Middle frontal gyrus (tissue), 1 donor: Measurements from ENCODE around the gene SPTBN1.

Source experiments
- DNase-seq: peaks from one replicate; pipeline ENCODE4 v3.0.0-alpha.2; 2015; ENCODE audit warnings: low spot score; ENCODE audit errors: extremely low spot score

The SPTBN1 gene

GRCh38 chr2:54551123-54551756 is 95.1 kb downstream of the SPTBN1 start:
- DNase-seq: no peak

- DNase-seq: no peak
Measured at GRCh38 chr2:54553075-54553474, 96.9 kb downstream of the SPTBN1 start.

GRCh38 chr2:54553775-54554174 is 97.6 kb downstream of the SPTBN1 start:
- no peak for DNase-seq

GRCh38 chr2:54555318-54555837 is 99.3 kb downstream of the SPTBN1 start:
- DNase-seq: no peak

- DNase-seq: no peak
Measured at GRCh38 chr2:54556621-54557121, 100.5 kb downstream of the SPTBN1 start.

GRCh38 chr2:54557211-54557600 is 101.1 kb downstream of the SPTBN1 start:
- DNase-seq: no peak

- peak; percentile 38 for DNase-seq
Measured at GRCh38 chr2:54557601-54558187, 101.6 kb downstream of the SPTBN1 start.

- DNase-seq: no peak
Measured at GRCh38 chr2:54558188-54559005, 102.3 kb downstream of the SPTBN1 start.

- DNase-seq: no peak
Measured at GRCh38 chr2:54559006-54559445, 102.9 kb downstream of the SPTBN1 start.

GRCh38 chr2:54559593-54560145 is 103.5 kb downstream of the SPTBN1 start:
- DNase-seq: peak; percentile 28

GRCh38 chr2:54560146-54560881 is 104.2 kb downstream of the SPTBN1 start:
- DNase-seq: no peak

- DNase-seq: no peak
Measured at GRCh38 chr2:54561010-54561409, 104.9 kb downstream of the SPTBN1 start.

- no peak for DNase-seq
Measured at GRCh38 chr2:54564439-54564838, 108.3 kb downstream of the SPTBN1 start.

- no peak for DNase-seq
Measured at GRCh38 chr2:54565551-54565950, 109.4 kb downstream of the SPTBN1 start.

GRCh38 chr2:54566896-54567295 is 110.8 kb downstream of the SPTBN1 start:
- DNase-seq: no peak

- DNase-seq: no peak
Measured at GRCh38 chr2:54568876-54569321, 112.8 kb downstream of the SPTBN1 start.

GRCh38 chr2:54569745-54570301 is 113.7 kb downstream of the SPTBN1 start:
- no peak for DNase-seq

GRCh38 chr2:54570321-54570855 is 114.3 kb downstream of the SPTBN1 start:
- DNase-seq: no peak

- DNase-seq: no peak
Measured at GRCh38 chr2:54570925-54571694, 115.0 kb downstream of the SPTBN1 start.

- DNase-seq: no peak
Measured at GRCh38 chr2:54572262-54572635, 116.1 kb downstream of the SPTBN1 start.
